PFSK-1 (cell line): Measurements from ENCODE around the gene ARID4B.

Experiments
- FOXP2 ChIP-seq: optimal IDR thresholded peaks from 2 replicates; pipeline ENCODE3; 2011; ENCODE audit warnings: borderline replicate concordance, control low read depth, inconsistent platforms; ENCODE audit not compliant: insufficient read depth; ENCODE audit errors: extremely low read length, extremely low read depth
- POLR2AphosphoS5 ChIP-seq: IDR thresholded peaks from 2 replicates; pipeline ENCODE4 v1.6.1; 2012; ENCODE audit warnings: low read depth, mild to moderate bottlenecking, control low read depth, low read length, moderate library complexity
- SIN3A ChIP-seq: IDR thresholded peaks from 2 replicates; pipeline ENCODE4 v1.6.1; 2012; ENCODE audit warnings: mild to moderate bottlenecking, low read length, moderate library complexity, borderline replicate concordance; ENCODE audit not compliant: insufficient read depth
- TAF1 ChIP-seq: IDR thresholded peaks from 2 replicates; pipeline ENCODE4 v1.6.1; 2012; ENCODE audit warnings: low read length, control low read depth, borderline replicate concordance; ENCODE audit not compliant: insufficient read depth
- TF ChIP-seq, protein P1 (sequence below), 2 experiments: IDR thresholded peaks; 2 replicates each; pipeline versions ENCODE4 v1.6.1 to v1.8.0; 2011 to 2012; ENCODE audit warnings: low read depth in 2 of 2, low read length in 2 of 2, control low read depth in 1 of 2, inconsistent platforms in 1 of 2, mild to moderate bottlenecking in 1 of 2, moderate library complexity in 1 of 2; ENCODE audit not compliant: insufficient read depth in 1 of 2

DNA sequence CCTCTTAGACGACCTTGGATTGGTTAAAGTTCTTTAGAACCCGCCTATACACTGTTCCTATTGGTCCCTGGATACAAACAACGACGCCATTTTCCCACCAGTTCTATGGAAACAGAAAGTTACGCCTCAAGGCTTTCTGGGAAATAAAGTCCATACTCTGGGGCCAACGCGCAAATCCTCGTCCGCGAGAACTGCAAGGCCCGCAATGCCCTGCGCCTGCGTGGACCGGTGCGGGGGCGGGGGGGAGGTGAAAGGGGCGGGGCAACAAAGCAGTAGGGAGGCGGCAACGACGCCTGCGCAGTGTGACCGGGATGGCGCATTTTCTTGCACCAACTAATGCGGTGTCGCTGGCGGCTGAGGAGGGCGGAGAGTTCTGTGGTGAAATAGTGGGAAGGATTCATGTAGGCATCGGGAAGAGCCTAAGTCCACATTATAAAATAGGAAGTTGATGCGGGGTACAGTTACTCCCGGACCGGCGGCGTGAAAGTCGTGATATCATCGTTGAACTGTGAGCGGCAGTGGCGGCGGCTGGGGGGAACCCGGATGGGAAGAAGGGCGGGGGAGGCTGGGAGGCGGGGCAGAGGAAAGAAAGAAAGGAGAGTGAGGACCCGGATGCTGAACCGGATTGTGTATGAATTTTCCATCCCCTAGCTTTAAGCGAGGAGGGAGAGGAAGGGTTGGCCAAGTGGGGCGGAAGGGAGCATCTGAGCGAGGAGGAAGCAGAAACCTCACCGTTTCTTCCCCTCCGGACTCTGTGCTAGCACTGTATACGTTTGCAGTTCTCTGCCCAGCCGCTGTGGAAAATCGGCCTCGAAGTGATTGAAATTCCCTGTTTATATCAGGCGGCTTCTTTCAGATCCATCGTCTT is 526 bp upstream of the ARID4B start, which contains the start of gene GGPS1:
- peak; percentile 81 for TF ChIP-seq TAF1
- TF ChIP-seq, protein P1, sequence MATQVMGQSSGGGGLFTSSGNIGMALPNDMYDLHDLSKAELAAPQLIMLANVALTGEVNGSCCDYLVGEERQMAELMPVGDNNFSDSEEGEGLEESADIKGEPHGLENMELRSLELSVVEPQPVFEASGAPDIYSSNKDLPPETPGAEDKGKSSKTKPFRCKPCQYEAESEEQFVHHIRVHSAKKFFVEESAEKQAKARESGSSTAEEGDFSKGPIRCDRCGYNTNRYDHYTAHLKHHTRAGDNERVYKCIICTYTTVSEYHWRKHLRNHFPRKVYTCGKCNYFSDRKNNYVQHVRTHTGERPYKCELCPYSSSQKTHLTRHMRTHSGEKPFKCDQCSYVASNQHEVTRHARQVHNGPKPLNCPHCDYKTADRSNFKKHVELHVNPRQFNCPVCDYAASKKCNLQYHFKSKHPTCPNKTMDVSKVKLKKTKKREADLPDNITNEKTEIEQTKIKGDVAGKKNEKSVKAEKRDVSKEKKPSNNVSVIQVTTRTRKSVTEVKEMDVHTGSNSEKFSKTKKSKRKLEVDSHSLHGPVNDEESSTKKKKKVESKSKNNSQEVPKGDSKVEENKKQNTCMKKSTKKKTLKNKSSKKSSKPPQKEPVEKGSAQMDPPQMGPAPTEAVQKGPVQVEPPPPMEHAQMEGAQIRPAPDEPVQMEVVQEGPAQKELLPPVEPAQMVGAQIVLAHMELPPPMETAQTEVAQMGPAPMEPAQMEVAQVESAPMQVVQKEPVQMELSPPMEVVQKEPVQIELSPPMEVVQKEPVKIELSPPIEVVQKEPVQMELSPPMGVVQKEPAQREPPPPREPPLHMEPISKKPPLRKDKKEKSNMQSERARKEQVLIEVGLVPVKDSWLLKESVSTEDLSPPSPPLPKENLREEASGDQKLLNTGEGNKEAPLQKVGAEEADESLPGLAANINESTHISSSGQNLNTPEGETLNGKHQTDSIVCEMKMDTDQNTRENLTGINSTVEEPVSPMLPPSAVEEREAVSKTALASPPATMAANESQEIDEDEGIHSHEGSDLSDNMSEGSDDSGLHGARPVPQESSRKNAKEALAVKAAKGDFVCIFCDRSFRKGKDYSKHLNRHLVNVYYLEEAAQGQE (IDR thresholded peaks at IDR 0.05; ENCODE audit: insufficient read depth in 1 of 2, low read depth in 2 of 2, low read length in 2 of 2): peak in 1 of 2 experiments; percentile 26; a peak in 1 of 4 replicates
- peak; percentile 94 for TF ChIP-seq POLR2AphosphoS5
- peak; percentile 77 for TF ChIP-seq SIN3A
- TF ChIP-seq FOXP2: peak; percentile 48
